ENCODE data around the gene PLEKHH1. TPM values are rescaled to one million over a fixed set of nuclear protein-coding genes. Genes with fewer than 3 reads are reported as not detected.

Gene PLEKHH1
- total RNA-seq, 6 experiments from 2014 or later: 1.9 to 4.1 (median 3.0) TPM

DNA sequence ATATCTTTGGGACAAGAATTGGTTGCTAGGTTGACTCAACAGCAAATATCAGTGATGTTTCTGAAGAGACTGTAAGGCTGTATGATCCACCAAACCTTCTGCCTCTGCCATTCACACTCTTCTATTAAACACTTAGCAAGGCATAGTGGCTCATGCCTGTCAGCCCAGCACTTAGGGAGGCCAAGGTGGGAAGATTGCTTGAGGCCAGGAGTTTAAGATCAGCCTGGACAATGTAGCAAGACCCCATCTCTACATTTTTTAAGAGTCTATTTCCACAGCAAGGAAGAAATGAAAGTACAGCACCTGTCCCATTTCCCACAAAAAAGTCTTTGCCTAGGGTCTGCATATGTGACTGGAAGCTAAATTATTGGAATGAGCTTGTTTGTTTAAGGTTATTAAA, 94.4 kb downstream of the PLEKHH1 start:
- Histone ChIP-seq H3K27ac (no peak overlapping the region), H3K36me3 (no peaks in the 10 kb centered on the region), H3K27me3 (no peaks in the 10 kb centered on the region), H3K9me3 (no peaks in the 10 kb centered on the region), H3K4me1 (no peaks in the 10 kb centered on the region), H3K4me3 (no peak overlapping the region)
- no peak for DNase-seq
- intact Hi-C loops (cut with DNase I): no loop called here
- TF ChIP-seq, protein P1, sequence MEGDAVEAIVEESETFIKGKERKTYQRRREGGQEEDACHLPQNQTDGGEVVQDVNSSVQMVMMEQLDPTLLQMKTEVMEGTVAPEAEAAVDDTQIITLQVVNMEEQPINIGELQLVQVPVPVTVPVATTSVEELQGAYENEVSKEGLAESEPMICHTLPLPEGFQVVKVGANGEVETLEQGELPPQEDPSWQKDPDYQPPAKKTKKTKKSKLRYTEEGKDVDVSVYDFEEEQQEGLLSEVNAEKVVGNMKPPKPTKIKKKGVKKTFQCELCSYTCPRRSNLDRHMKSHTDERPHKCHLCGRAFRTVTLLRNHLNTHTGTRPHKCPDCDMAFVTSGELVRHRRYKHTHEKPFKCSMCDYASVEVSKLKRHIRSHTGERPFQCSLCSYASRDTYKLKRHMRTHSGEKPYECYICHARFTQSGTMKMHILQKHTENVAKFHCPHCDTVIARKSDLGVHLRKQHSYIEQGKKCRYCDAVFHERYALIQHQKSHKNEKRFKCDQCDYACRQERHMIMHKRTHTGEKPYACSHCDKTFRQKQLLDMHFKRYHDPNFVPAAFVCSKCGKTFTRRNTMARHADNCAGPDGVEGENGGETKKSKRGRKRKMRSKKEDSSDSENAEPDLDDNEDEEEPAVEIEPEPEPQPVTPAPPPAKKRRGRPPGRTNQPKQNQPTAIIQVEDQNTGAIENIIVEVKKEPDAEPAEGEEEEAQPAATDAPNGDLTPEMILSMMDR (IDR thresholded peaks at IDR 0.05): no peak
- TF ChIP-seq POLR2A (IDR thresholded peaks at IDR 0.05): no peak
- ATAC-seq: no peak

GRCh38 chr14:67630186-67630585, 97.1 kb downstream of the PLEKHH1 start:
- DNase-seq: no peak
- H3K4me1 ChIP-seq: no peaks in the 10 kb centered on the region
- no peaks in the 10 kb centered on the region for H3K9me3 ChIP-seq

GRCh38 chr14:67630938-67631337, 97.8 kb downstream of the PLEKHH1 start:
- WGBS (ENCODE audit: insufficient coverage, low coverage, low lambda C conversion rate, missing lambda C conversion rate): 55% methylated on average over 5 of the region's 5 CpGs

More at GRCh38 chr14:67630186-67630585, 97.1 kb downstream of the PLEKHH1 start:
- Histone ChIP-seq H3K27me3 (no peaks in the 10 kb centered on the region), H3K4me3 (no peak overlapping the region), H3K27ac (no peak overlapping the region), H3K36me3 (no peaks in the 10 kb centered on the region)
- 94% methylated on average over 4 of the region's 4 CpGs for WGBS (ENCODE audit: insufficient coverage, low coverage, low lambda C conversion rate, missing lambda C conversion rate)
- no peak for TF ChIP-seq POLR2A (IDR thresholded peaks at IDR 0.05)
- TF ChIP-seq, protein P1 (IDR thresholded peaks at IDR 0.05): no peak
- no peak for ATAC-seq
- intact Hi-C loops (cut with DNase I): no loop called here

DNA sequence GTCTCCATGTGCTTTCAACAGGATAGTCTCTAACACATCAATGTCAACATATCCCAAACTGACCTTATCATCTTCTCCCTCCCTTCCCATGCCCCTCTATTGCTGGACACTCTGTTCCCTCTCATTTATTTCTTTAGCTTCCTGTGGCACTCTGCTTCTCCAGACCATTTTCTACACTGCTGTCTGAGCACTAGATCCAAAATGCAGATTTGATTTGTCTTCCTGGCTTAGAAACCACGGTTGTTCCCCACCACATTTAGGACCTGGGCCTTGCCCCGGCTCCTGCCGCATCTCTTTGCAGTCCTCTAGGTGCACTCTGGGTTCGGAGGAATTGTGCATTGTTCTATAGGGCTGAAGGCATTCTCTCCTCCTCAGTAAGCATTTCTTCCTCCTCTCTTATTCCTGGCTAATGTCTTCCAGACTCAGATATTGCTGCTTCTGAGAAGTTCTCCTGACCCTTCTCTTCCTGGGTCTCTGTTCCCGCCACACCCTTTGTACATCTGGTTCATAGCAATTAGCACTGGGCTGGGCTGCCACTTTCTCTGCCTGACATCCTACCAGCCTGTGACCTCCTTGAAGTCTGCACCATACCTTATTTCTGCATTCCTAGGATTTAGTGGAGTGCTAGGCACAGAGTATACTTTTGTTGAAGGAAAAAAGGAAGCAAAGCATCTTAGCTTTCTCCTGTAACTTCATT, 100.5 kb downstream of the PLEKHH1 start:
- TF ChIP-seq, protein P1 (IDR thresholded peaks at IDR 0.05): no peak
- no peak for TF ChIP-seq POLR2A (IDR thresholded peaks at IDR 0.05)
- Histone ChIP-seq H3K27ac (no peak overlapping the region), H3K4me1 (no peaks in the 10 kb centered on the region), H3K27me3 (no peaks in the 10 kb centered on the region), H3K36me3 (no peaks in the 10 kb centered on the region), H3K9me3 (no peaks in the 10 kb centered on the region), H3K4me3 (no peak overlapping the region)
- intact Hi-C loops (cut with DNase I): no loop called here
- no peak for DNase-seq
- WGBS (ENCODE audit: insufficient coverage, low coverage, low lambda C conversion rate, missing lambda C conversion rate): 89% methylated on average over 5 of the region's 5 CpGs
- no peak for ATAC-seq

More at GRCh38 chr14:67630938-67631337, 97.8 kb downstream of the PLEKHH1 start:
- no peaks in the 10 kb centered on the region for H3K27me3 ChIP-seq
- intact Hi-C loops (cut with DNase I): no loop called here
- H3K4me3 ChIP-seq: no peak overlapping the region
- TF ChIP-seq POLR2A (IDR thresholded peaks at IDR 0.05): no peak
- TF ChIP-seq, protein P1 (IDR thresholded peaks at IDR 0.05): no peak
- DNase-seq: no peak
- peak; percentile 43 to 78 (median 58) for ATAC-seq
- H3K9me3 ChIP-seq: no peaks in the 10 kb centered on the region
- H3K36me3 ChIP-seq: no peaks in the 10 kb centered on the region
- H3K27ac ChIP-seq: no peak overlapping the region
- no peaks in the 10 kb centered on the region for H3K4me1 ChIP-seq
